Hepatocyte (in vitro differentiated cells): ENCODE data around the gene CORO2A. TPM values are rescaled to one million over a fixed set of nuclear protein-coding genes. Genes with fewer than 3 reads are reported as not detected.
A peak's percentile ranks its signal among the peaks of the same experiment; 100 is the strongest.

ENCODE experiments used
- DNase-seq: peaks from one replicate; pipeline ENCODE4 v3.0.0-alpha.2; 2016; ENCODE audit warnings: low spot score
- H2AFZ ChIP-seq: fragments of 200-600 bp; sonication (generic); 2 replicates; pipeline ENCODE4 v1.6.0; 2016; ENCODE audit warnings: antibody characterized with exemption, mild to moderate bottlenecking
- H3K27ac ChIP-seq: fragments of 200-600 bp; sonication (generic); 2 replicates; pipeline ENCODE4 v1.5.1; 2016; ENCODE audit warnings: mild to moderate bottlenecking
- H3K27me3 ChIP-seq: fragments of 200-600 bp; sonication (generic); 2 replicates; pipeline ENCODE4 v1.6.1; 2016
- H3K36me3 ChIP-seq: fragments of 200-600 bp; sonication (generic); replicated peaks from 2 replicates; pipeline ENCODE4 v1.5.1; 2016; ENCODE audit warnings: low read depth; ENCODE audit not compliant: insufficient read depth
- H3K4me1 ChIP-seq: fragments of 200-600 bp; sonication (generic); 2 replicates; pipeline ENCODE4 v1.5.1; 2016; ENCODE audit warnings: mild to moderate bottlenecking, moderate library complexity; ENCODE audit not compliant: insufficient read depth
- H3K4me2 ChIP-seq: fragments of 200-600 bp; sonication (generic); 2 replicates; pipeline ENCODE4 v1.6.0; 2016
- H3K4me3 ChIP-seq: fragments of 200-600 bp; sonication (generic); 2 replicates; pipeline ENCODE4 v1.5.1; 2016; ENCODE audit warnings: mild to moderate bottlenecking
- H3K79me2 ChIP-seq: fragments of 200-600 bp; sonication (generic); 2 replicates; pipeline ENCODE4 v1.6.0; 2017; ENCODE audit warnings: mild to moderate bottlenecking
- H3K9me2 ChIP-seq: fragments of 200-600 bp; sonication (generic); replicated peaks from 2 replicates; pipeline ENCODE4 v1.6.0; 2017; ENCODE audit warnings: mild to moderate bottlenecking; ENCODE audit not compliant: insufficient read depth
- H3K9me3 ChIP-seq: fragments of 200-600 bp; sonication (generic); 2 replicates; pipeline ENCODE4 v1.5.1; 2016; ENCODE audit warnings: low read depth, mild to moderate bottlenecking
- H4K20me1 ChIP-seq: fragments of 200-600 bp; sonication (generic); 2 replicates; pipeline ENCODE4 v1.6.0; 2016; ENCODE audit warnings: mild to moderate bottlenecking; ENCODE audit not compliant: insufficient read depth, poor library complexity, severe bottlenecking
- EZH2 ChIP-seq: fragments of 200-600 bp; sonication (generic); IDR thresholded peaks from 2 replicates; pipeline ENCODE4 v1.6.1; 2016; ENCODE audit warnings: antibody characterized with exemption, mild to moderate bottlenecking, borderline replicate concordance
- EZH2phosphoT487 ChIP-seq: fragments of 200-600 bp; sonication (generic); IDR thresholded peaks from one replicate; pipeline ENCODE4 v1.6.1; 2018; ENCODE audit warnings: antibody characterized with exemption, mild to moderate bottlenecking, low read depth, moderate library complexity; ENCODE audit not compliant: unreplicated experiment, severe bottlenecking
- WGBS: methylation state at CpG from one replicate; pipeline ENCODE4 v1.1.6; 2016; ENCODE audit warnings: low lambda C conversion rate; ENCODE audit errors: missing lambda C conversion rate; 5-methylcytosine and 5-hydroxymethylcytosine counted together
- polyA plus RNA-seq: library from polyadenylated mRNA; unstranded; fragments of >200 nt; fragmentation: Nextera tagmentation; extraction: Ambion mirVana; gene quantifications from 2 replicates; pipeline ENCODE4 v1.2.1, GENCODE V29; 2016
- total RNA-seq: library from RNA; depleted of rRNA; stranded (reverse); fragments of >200 nt; gene quantifications from 2 replicates; pipeline ENCODE4 v1.2.3, GENCODE V29; 2014
- TF ChIP-seq, protein P1 (sequence below): fragments of 200-600 bp; sonication (generic); IDR thresholded peaks from 2 replicates; pipeline ENCODE4 v1.5.1; 2016; ENCODE audit warnings: antibody characterized with exemption, mild to moderate bottlenecking; ENCODE audit not compliant: poor library complexity

The CORO2A gene
- total and polyA plus RNA-seq, 2 experiments from 2014 or later, result 12.8 to 24.6 TPM

DNA sequence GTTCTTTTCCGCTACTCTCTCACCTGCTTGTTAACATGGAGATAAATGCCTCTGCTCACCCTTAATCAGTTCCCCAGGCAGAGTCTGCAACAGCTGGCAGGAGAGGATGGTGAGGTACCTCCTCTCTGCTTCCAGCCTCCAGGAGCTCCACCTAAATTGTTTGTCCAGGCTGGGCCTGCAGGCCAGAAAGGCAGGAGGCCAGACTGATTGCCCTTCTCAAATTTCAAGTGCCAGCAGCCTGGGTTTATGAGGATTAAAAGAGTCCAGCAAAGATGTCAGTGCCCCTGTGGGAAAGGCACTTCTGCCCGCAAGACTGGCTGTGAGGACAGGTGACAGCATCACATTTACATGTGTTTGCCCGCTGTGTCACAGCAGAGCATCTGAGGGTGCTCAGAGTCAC lies 19.8 kb downstream of the CORO2A start:
- no peaks in the 10 kb centered on the region for H3K36me3 ChIP-seq
- H3K79me2 ChIP-seq, result peaks cover 39% of the 10 kb centered on the region
- no peak for DNase-seq
- no peaks in the 10 kb centered on the region for H4K20me1 ChIP-seq
- H3K9me2 ChIP-seq, result no peaks in the 10 kb centered on the region
- no peak overlapping the region for H3K4me3 ChIP-seq
- H2AFZ ChIP-seq, result no peak overlapping the region
- H3K4me1 ChIP-seq, result peaks cover 21% of the 10 kb centered on the region
- TF ChIP-seq EZH2phosphoT487 (no peak), EZH2 (no peak)
- TF ChIP-seq, protein P1, sequence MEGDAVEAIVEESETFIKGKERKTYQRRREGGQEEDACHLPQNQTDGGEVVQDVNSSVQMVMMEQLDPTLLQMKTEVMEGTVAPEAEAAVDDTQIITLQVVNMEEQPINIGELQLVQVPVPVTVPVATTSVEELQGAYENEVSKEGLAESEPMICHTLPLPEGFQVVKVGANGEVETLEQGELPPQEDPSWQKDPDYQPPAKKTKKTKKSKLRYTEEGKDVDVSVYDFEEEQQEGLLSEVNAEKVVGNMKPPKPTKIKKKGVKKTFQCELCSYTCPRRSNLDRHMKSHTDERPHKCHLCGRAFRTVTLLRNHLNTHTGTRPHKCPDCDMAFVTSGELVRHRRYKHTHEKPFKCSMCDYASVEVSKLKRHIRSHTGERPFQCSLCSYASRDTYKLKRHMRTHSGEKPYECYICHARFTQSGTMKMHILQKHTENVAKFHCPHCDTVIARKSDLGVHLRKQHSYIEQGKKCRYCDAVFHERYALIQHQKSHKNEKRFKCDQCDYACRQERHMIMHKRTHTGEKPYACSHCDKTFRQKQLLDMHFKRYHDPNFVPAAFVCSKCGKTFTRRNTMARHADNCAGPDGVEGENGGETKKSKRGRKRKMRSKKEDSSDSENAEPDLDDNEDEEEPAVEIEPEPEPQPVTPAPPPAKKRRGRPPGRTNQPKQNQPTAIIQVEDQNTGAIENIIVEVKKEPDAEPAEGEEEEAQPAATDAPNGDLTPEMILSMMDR, result no peak
- H3K27me3 ChIP-seq, result no peaks in the 10 kb centered on the region
- H3K9me3 ChIP-seq, result no peaks in the 10 kb centered on the region
- H3K4me2 ChIP-seq, result no peak overlapping the region
- H3K27ac ChIP-seq, result no peak overlapping the region
- 78% methylated on average over 3 of the region's 3 CpGs for WGBS

DNA sequence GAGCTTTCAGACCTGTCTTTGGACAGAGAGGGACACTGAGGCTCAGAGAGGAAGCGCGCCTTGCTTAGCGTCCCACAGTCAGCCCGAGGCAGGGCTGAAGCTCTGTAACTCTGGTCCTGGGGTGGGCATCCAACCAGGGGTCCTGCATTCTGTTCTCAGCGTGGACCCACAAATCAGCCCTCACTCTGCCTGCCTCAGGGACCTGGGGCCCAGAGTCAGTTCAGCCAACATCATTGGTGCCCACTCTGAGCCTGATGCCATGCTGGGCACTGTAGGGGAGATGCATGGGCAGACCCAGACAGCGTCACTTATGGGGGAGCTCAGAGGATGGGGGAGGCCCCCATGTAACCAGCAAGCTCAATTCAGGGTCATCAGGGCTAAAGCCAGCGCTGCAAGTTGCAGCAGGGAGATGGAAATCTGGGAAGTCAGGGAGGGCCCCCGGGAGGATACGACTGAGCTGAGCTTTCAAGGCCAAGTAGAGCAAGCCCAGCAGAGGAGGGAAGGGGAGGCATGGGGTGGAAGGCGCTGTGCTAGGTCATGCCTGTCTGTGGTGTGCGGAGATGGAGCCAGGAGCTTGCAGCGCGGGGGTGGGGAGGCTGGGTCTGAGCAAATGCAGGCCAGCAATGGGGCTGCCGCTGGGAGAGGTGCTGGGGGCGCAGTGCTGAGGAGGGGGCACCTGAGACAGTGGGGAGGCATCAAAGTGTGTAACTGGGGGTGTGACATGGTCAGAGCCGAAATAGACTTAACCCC lies 21.1 kb downstream of the CORO2A start:
- Histone ChIP-seq H3K79me2 (peaks cover 50% of the 10 kb centered on the region), H3K36me3 (no peaks in the 10 kb centered on the region), H3K9me3 (no peaks in the 10 kb centered on the region), H3K27ac (peak overlapping the region; percentile 67), H4K20me1 (no peaks in the 10 kb centered on the region), H3K4me3 (no peak overlapping the region), H2AFZ (no peak overlapping the region), H3K4me1 (peaks cover 21% of the 10 kb centered on the region), H3K9me2 (no peaks in the 10 kb centered on the region), H3K27me3 (no peaks in the 10 kb centered on the region), H3K4me2 (peak overlapping the region; percentile 42)
- no peak for DNase-seq
- TF ChIP-seq, protein P1, result no peak
- no peak for TF ChIP-seq EZH2
- TF ChIP-seq EZH2phosphoT487, result no peak
- WGBS, result 79% methylated on average over 16 of the region's 16 CpGs

DNA sequence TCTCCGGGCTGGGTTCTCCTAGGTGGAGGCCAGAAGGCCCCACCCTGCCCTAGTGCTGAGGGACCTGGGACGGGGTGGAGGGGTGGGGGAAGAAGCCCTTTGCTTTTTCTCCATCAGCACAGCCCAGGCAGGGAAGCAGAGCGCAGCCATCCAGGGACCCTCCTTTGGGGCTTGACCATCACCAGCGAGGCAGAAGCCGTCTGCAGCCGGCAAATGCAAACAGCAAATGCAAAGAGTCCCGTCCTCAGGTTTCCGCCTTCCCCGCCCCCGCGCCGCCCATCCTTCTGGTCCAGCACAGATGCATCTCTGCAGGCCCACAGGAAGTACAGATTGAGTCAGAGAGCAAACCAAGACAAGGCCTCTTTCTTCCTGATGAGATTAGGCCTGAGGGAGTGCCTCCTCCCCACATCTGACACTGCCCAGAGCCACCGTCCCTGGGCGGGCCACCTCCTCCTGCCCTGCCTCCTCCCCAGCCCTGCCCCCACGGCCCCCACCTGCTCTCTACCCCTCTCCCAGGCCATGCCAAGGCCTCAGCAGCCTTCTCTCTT lies 23.4 kb downstream of the CORO2A start:
- H2AFZ ChIP-seq, result no peak overlapping the region
- WGBS, result 43% methylated on average over 13 of the region's 15 CpGs
- TF ChIP-seq EZH2phosphoT487, result no peak
- no peak for TF ChIP-seq EZH2
- TF ChIP-seq, protein P1, result no peak
- H4K20me1 ChIP-seq, result no peaks in the 10 kb centered on the region
- H3K9me3 ChIP-seq, result no peaks in the 10 kb centered on the region
- H3K4me3 ChIP-seq, result no peak overlapping the region
- peak; percentile 50 for DNase-seq
- H3K4me1 ChIP-seq, result peaks cover 17% of the 10 kb centered on the region
- H3K9me2 ChIP-seq, result no peaks in the 10 kb centered on the region
- H3K4me2 ChIP-seq, result no peak overlapping the region
- H3K36me3 ChIP-seq, result no peaks in the 10 kb centered on the region
- no peaks in the 10 kb centered on the region for H3K27me3 ChIP-seq
- peaks cover 52% of the 10 kb centered on the region for H3K79me2 ChIP-seq
- peak overlapping the region; percentile 76 for H3K27ac ChIP-seq
